Stimulated activated CD8-positive, alpha-beta memory T cell treated with anti-CD3 and anti-CD28 coated beads, Interleukin-4, amount 100 ng/mL, for 48 hours (primary cell): Measurements from ENCODE around the gene DISC1.
"Not testable (repeated sequence)": the region's sequence is repeated elsewhere in the genome, so short reads cannot be mapped to it uniquely, and the experiment has no call there.

ENCODE experiments used
- DNase-seq: peaks from one replicate; pipeline ENCODE4 v3.0.0-alpha.2; 2020

DISC1 gene

DNA sequence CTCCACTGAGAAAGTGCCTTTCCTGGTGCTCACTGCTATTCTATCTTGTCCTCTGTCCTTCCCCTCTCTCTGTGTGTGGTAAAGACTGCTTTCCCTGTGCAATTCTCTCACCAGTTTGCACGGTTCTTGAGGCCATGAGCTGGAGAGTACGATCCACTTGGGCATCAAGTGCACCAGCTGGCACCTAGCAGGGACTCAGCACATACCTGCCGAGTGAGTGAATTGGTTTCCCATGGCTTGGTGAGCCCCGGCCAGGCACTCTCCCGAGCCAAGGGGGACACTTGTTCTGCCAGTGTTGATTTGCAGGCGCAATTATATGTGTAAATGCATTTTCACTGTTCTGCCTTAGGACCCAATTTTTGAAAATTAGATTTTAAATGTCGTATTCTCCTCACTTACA is 313.5 kb downstream of the DISC1 start:
- no peak for DNase-seq

DNA sequence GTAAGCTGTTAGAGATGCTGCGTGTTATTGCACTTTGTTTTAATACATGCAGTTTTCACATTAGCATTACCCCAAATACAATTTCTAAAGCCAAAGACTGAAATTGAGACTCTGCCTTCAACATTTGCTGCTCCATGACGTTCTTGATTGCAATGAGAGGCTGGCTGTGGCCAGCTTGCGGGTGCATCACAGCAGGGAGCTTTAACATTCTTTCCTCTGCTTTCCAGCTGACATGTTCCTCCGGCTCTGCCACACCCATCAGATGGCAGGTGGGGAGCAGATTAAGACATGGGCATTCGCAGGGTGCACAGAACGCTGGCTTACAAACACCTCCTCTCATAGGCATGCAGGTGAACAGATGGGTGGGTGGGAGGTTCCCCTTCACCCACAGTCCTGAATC is 314.1 kb downstream of the DISC1 start:
- DNase-seq, result no peak

DNA sequence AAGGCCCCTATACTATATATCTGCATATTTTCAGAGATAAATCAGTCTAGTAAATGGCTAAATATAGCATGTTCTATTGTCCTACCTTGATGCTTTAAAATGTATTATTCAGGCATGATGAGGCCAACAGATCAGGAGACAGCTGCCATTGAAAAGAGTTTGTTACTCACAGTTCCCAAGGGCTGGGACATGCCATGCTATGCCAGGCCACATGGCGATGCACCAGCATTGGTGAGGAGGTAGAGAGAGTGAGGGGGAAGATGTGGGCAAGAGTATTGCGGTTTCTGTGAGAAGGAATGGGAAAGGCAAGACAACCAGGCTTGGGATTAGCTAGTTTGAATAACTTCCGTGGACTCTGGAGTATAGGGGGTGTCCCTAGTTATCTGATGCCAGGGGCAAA is 316.5 kb downstream of the DISC1 start:
- no peak for DNase-seq

DNA sequence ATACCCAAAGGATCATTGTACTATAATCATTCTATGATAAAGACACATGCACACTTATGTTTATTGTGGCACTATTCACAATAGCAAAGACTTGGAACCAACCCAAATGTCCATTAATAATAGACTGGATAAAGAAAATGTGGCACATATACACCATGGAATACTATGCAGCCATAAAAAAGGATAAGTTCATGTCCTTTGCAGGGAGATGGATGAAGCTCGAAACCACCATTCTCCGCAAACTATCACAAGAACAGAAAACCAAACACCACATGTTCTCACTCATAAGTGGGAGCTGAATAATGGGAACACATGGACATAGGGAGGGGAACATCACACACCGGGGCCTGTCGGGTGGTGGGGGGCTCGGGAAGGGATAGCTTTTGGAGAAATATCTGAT is 321.5 kb downstream of the DISC1 start:
- not testable (repeated sequence) for DNase-seq

DNA sequence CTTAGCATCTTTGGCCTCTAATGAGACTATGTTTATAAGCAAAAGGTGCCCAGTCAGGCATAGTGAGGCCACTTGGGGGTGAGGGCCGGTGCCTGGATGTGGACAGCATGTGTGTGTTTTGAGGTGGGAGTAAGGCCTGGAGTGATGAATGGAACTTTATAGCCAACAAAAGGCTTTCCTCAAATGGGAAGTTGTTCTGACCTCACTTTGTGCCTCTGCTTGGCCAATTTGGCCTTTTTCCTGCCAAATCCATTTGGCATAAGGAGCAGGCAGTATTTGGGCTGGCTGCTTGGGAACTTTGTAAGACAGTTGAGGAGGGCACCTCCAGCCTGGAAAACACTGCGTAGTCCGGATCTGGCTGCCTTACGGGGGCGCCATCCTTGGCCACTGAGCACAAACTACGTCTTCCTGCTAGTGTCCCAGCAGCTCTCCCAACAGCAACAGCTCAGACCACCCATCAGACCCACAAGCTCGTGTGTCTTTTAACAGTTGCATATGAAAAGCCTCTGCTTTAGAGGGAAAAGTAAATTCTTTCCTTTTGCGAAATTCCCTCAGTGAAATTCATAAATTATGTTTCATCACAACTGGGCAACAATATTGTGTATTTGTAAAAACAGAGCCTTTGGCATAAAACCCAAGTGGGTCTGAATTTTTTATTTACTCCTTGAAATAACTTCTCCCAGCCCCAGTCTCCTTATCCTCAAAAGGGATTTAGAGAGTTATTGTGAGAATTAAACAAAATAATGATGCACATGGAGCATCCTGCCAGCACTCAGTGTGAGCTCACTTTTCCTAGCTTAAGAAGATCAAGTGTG is 322.9 kb downstream of the DISC1 start:
- DNase-seq, result no peak

DNA sequence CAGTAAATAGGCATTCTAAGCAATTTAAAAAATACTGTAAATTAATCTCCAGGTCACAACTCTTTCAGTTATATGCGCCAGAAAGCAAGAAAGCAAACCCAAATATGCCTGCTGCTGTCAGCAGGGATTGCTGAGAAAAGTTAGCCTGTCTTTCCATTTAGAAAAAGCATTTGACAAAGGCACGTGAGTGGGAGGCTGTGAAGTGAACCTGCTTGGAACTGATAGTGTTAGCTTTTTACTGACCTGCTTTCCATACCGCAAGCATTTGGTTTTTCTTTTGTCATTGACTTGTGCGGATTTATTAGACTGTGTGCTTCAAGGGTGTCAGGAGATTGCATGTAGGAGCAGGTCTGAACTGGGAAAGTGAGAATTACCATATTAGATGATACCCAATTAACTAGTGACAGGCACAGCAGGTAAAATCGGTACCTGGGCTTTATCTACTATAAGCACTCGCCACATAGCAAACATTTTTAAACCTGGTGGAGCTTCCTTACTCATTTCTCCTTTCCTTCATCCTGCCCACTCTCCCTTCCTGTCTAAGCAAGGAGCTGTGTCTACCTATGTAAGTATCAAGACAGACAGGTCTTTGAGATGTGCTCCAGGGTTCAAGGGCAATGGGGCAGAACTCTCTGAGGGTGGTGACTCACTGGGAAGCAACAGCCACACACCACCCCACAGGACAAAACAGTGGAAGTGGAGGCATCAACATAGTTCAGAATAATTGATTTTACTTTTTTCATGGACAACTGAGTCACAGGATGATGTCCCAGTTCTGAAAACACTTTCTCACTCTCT is 323.9 kb downstream of the DISC1 start:
- no peak for DNase-seq

DNA sequence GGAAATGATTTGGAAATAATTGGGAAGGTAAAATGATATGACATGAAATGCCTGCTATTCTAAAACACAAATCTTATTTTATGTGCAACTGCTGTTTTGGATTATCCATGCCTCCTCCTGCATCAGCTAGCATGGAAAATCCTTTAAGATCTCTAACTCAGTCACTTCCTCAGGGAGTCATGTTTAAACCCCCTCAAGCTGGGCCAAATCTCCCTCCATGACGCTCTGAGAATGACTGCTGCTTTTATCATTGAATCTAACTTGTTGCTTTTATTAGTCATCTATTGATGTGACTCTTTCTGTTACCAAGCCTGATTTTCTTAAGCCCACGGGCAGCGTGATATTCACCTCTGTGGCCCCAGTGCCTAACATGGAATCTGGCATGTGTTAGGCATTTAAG is 324.8 kb downstream of the DISC1 start:
- no peak for DNase-seq

DNA sequence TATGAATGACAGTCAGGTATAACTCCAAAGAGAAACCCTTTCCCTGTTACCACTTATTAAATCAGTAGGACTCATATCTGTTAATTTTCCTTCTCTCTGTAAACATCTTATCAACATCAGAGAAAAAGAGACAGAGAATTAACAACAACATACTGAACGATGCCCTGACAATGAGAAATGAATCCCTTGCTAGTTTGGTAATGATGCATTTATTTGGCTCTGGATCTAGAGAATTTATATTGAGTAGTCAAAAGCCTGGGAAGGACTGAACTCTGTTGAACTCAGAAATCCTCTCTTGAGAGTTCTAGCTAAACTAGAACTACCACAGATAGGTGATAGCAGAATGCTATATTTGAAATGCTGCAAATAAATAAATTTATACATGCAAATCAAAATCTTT is 325.6 kb downstream of the DISC1 start:
- no peak for DNase-seq

DNA sequence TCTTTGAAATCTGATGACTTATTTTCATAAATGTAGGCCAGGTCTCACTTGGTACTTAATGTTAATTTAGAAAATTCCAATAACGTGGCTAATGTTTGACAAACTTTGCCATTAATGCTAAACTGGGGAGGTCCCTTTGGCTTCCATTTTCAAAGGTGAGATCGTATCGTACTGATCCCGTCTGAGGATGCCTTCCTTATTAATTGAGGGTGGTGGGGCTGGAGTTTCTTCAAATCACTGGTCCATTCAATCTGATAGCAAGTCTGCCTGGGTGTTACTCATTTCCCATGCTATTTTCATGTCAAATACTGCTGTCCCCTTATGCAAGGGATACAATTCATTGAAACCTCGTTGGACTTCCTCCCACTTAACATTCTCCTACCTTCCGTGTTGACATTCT is 327.1 kb downstream of the DISC1 start:
- no peak for DNase-seq

DNA sequence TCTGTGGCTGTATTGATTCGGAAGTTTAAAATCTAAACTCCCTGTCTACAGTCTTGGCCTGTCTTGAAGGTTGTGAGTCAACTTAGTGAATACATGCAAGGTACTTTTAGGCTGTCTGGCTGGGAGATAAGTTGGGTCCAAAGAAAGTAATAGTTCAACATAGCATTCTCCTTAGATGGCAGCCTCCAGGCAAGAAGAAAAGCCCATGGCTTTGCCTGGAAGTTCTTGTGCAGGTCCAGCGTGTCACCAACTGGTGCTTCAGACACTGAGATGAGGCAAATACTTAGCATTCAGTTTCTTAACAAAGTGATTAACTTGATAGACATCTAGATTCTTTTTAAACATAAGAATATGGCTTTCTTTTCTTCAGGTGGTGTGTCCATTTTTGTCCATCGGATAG is 328.2 kb downstream of the DISC1 start:
- DNase-seq, result no peak

DNA sequence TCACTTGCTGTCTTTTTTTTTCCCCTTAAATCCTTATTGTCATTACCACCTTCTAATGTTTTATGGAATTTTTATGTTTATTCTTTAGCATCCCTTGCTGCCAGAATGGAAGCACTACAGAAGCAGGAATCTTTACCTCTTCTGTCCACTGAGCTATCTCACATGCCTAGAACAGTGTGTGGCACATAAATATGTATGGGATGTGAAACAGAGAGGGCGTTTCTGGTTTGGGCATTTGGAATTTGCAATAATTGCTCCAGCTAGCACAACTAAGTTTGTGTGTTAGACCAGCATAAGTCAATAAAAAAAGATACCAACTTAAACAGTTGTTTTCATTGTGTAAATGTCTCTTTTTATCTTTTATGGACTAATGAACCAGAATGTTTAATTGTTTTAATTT is 330.8 kb downstream of the DISC1 start:
- no peak for DNase-seq

DNA sequence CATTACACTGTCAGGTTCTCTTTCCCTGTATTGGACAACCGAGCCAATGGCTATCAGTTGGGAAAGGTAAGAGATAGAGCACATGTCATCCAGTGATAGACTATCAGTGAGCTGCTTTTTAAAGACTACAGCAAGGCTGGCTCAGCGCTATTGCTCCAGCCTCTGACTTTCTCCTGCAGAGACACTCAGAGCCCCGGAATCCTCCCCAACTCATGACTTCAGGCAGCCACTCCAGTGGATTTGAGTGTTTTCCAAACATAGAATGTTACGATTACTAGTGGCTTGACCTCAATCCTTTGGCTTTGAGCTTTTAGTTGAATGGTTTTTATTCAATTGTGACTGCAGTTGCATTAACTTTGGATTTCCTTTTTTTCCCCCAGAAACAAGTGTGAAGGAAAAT is 331.9 kb downstream of the DISC1 start:
- DNase-seq, result no peak

DNA sequence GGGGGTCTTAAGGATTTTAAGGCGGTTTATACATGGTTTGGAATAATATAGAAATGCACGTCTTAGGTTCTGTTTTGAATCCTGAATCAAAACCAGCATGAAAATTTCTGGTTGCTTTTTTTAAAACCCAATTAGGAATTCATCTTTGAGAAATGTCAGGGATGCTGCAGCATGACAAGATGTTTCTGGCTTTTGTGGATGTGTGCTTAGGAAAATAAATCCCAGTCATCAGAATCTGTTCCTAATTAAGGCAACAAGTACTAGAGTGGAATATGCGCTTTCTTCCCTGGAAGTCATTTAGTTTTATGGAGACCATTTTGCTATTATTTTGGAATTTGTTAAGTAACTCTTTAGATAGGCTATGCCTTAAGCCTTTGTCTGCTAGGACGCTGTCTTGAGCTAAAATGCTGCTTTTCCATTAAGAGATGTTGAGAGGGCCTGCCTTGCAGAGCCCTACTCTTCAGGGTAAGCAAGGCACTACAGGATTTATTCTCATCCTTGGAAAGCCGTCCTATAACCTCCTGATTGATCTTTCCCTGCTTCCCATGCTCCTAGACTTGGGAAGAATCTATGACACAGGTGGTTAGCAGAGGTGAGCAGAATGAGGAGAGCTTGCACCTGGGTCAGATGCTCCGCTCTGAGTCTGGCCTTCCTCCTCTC is 332.8 kb downstream of the DISC1 start:
- no peak for DNase-seq

DNA sequence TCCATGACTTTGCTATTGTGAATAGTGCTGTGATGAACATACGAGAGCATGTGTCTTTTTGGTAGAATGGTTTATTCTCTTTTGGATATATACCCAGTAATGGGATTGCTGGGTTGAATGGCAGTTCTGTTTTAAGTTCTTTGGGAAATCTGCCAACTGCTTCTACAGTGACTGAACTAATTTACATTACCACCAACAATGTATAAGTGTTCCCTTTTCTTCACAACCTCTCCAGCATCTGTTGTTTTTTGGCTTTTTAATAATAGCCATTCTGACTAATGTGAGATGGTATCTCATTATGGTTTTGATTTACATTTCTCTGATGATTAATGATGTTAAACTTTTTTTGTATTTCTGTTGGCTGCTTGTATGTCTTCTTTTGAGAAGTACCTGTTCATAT is 335.2 kb downstream of the DISC1 start:
- DNase-seq, result not testable (repeated sequence)

DNA sequence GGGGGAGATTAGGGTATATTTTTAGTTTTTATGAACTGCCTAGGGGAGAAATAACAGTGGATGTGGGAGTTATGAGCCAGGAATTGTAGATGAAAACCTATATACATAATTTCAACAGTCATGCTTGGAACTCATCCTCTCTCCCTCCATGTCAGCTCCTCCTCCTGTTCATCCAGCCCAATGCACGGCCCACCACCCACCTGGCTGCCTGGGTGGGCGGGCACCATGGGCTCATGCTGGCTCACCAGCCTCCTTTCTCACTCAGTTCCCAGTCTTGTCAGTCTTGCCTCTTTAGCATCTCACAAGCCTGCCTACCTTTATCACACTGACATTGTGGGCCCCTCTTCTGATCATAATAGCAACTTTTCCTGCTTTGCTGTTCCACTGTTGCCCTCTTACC is 336.0 kb downstream of the DISC1 start:
- DNase-seq, result no peak

DNA sequence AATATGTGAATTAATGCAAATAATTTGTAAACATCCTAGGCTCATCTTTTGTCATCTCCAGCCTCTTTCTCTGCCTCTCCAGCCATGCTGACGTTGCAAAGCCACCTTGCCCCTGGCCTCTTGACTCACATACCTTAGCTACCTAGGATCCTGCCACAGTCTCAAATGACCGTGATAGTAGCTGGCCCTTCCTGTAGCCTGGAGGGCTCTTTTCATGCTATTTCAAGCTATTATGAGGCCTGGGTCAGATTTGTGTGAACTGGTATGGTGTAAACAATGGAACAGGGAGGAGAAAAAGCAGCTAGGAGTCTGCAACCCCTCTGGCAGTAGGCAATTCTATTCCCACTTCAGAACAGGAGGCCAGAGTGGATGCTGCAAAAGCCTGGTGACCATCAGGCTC is 337.7 kb downstream of the DISC1 start:
- no peak for DNase-seq

DNA sequence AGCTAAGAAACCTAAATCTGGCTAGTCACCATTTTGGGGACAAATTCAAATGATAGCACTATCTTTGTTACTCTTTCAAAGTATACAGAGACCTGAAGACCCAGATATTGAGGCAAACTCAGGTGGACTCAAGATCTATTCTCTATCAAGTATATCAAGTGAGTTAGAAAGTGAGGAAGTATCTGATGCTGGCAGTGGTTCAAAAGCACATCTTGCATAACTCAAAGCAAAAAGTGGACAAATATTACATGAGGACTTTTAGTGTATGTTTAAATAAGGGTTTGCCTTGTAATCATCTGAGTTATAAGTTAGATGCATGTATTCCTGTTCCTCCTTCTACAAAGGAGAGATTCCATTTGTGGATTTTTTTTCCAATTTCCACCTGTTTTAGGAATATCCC is 338.4 kb downstream of the DISC1 start:
- no peak for DNase-seq

DNA sequence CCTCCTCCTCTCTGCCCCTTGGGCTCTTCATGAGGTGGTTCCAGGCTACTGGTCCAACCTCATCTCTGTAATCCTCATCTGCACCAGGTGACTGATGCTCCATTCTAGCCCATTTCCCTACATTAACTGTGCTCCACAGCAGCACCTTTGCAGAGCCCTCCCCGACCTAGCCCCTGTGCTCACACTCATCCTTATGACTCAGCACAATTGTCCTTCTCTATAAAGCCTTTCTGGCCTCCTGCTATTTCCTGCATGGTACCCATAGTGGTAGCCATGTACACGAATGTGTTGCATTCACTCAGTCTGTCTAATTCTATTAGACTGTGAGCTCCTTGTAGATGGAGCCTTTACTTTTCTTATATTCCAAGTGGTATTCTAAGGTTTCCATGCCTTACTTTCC is 339.0 kb downstream of the DISC1 start:
- no peak for DNase-seq

DNA sequence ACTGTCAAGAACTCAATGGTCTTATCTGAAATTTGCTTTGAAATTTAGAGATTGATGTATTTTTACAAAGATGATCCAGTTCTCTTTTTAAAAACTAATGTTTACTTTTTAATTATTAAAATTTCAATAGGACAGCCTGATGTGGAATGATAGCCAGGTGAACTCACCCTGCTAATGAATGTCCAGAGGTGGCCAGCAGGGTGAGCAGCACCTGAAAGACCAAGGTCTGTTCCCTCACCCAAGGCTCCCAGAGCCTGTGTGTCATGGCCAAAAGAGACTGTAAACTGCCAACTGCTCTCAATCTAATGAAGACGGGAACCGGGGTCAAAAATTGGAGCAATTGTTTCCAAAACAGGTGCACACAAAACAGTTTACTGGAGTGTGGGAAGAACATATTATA is 340.4 kb downstream of the DISC1 start:
- no peak for DNase-seq

DNA sequence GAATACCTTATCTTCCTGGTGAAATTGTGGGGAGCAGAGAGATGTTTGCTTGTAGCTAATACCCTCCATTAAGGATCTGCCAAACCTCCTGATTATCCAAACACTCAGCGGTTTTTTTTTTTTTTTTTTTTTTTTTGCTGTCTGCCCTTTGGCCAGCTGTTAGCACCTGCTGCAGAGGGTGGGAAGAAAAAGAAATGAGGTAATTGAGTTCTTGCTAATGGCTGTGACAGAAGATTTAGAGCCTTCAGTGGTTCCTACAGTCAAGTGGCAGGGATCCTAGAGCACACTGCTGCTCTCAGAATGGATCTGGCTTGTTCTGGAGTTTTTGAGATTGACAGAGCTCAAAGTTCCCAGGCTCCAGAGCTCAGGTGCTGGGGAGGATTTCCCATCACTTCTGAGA is 342.5 kb downstream of the DISC1 start:
- DNase-seq, result no peak

DNA sequence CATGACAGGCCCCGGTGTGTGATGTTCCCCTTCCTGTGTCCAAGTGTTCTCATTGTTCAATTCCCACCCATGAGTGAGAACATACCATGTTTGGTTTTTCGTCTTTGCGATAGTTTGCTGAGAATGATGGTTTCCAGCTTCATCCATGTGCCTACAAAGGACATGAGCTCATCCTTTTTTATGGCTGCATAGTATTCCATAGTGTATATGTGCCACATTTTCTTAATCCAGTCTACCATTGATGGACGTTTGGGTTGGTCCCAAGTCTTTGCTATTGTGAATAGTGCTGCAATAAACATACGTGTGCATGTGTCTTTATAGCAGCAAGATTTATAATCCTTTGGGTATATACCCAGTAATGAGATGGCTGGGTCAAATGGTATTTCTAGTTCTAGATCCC is 343.2 kb downstream of the DISC1 start:
- not testable (repeated sequence) for DNase-seq

DNA sequence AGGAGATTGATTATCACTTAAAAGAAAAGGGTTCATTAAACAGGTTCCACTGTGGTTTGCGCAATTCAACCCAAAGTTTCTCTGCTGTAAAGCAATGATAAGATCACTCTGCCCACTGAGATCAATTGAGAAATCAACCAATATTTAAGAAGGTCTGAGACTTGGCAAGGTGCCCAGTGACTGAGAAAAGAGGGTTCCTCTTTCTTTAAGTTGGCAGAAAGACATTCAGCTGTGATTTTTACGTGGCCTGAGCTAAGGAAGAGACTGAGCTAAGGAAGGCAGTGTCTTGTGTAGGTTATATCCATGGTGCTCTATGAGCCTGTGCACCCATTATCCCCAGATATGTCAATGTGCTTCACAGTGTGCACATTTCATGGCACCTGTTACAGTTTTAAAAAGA is 344.1 kb downstream of the DISC1 start:
- DNase-seq, result no peak

DNA sequence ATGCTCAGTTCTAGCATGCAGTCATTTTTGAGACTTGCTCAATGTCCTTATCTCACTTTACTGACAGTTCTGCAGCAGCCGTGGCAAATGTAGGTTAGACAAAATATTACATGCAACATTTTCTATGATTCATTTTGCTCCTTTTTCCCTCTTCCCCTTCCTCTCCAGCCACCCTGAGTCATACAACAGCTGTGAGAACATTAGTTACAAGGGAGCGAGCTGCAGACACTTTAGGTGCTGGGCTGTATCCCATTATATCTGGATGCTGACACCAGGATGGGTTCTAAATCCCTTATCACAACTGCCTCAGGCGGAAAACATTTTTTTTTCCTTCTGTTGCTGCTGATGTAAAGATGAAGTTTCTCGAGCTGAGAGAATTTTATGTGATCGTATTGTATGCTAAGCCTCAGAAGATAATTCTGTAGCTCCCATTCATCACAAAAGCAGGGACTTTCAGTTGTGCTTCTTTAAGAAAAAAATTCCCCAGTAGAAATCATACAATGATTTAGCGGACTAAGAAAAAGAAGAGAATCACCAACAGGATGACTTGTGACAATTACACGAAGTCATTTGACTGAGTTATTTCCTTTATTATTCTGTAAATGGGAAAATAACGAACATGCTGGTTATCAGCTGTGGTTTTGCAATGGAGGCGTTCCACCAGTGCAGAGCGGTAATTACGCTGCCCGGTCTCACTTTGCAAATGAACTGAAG is 345.0 kb downstream of the DISC1 start:
- DNase-seq, result no peak

DNA sequence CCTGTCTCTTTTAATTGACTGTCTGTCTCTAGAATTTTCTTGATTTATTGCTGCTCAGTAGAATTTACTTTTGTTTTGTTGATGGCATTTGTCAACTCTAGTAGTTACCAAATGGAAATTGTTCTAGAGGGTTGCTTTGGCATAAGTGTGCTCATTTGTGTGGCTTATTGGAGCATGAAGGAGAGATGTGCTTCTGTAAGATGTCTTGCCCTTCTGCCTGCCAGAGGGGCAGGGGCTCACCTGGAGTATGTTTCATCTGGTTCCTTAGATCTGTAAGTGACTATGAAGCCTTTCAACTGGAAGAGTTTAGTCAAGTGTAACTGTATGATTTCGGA is 345.5 kb downstream of the DISC1 start:
- DNase-seq, result no peak
